GM19025 (cell line): ENCODE results near the gene CABLES2.

Experiments used
- ATAC-seq: cut with Tn5 transposase; IDR thresholded peaks from one replicate; pipeline ENCODE4 v1.9.1; 2021; ENCODE audit warnings: mild to moderate bottlenecking, low read depth, moderate library complexity; ENCODE audit not compliant: unreplicated experiment

Gene CABLES2

DNA sequence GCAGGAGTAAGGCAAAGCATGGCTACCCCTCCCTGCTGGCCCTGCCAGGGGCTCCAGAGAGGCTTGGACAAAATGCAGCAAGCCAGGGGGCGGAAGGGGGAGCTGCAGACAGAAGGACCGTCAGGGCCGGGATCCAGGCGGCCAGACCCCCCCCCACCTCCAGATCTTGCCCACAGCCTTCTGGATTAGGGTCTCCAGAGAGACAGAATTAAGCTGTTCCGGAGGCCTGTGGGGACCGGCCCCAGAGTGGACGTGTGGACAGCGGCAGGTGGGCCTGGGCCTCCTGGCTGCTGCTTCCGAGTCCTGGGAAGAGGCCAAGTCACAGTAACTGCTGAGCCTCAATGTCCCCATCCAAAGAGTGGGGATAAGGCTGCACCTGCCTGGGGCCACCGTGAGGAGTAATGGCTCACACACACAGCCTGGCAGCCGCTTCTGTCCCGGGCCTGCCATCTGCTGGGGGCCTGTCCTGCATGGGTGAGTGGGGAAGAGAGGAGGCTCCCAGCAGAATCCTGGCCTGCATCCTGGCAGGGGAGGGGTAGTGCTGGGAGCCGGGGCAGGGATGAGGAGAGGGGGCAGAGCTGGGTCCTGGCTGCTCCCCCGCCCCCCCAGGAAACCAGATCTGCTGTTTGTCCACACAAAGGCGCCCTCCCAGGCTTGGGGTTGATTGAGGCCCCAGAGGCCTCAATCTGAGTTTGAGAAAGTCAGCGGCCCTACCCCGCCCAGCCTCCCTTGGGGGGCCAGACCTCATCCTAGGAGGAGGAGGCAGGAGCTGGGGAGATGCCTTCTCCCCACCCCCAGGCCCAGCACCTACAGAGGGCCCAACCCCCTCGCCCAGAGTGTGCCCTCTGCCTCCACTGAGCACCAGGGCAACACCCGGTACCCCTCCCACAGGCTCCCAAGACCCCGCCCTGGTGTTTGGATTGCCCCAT lies 43.8 kb downstream of the CABLES2 start:
- ATAC-seq: no peak

GRCh38 chr20:62362590-62362940 lies 44.5 kb downstream of the CABLES2 start:
- ATAC-seq: no peak

GRCh38 chr20:62361799-62362589 lies 45.1 kb downstream of the CABLES2 start:
- no peak for ATAC-seq

DNA sequence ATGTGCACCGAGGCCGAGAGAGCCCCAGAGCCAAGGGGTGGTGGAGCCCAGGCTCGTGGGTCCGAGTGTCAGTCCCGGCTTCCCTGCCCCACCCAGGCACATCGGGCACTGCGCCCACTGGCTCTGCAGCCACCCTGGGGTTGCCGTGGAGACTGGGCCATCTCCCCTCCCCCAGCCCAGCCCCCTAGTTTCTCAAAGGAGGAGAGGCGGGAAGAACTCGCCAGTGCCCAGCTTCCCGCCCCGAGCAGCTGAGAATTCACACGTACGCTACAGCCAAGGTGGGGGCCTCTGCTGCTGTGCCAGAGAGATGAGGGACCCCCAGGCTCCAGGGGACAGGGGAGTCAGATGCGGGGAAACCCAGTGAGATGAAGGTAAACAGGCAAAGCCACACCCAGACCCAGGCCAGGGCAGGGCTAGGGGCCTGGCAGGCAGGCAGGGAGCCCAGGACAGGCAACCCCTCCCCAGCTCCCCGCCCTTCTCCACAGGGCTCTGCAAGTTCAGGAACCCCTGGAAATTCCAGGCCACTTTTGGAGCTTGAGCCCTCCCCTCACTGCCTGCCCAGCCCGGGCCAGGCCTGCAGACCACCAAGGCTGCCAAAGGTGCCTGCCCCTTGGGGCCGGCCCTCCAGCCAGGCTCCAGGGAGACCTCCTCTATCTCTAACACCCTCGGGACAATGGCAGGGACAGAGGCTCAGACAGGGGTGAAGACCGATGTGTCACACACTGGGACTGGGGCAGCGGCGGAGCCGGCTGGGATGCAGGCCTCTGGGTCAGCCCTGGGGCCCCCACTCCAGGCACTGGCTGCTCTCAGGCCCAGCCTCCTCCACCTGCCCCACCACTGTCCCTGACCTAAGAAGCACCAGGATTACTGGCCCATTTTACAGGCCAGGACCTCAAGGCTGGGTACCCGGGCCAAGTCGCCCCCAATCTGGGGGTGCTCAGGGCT lies 46.0 kb downstream of the CABLES2 start:
- ATAC-seq: no peak

- ATAC-seq: no peak
Measured at GRCh38 chr20:62359491-62360121, 47.5 kb downstream of the CABLES2 start.

GRCh38 chr20:62359043-62359490 lies 48.0 kb downstream of the CABLES2 start:
- no peak for ATAC-seq

GRCh38 chr20:62358171-62359042 lies 48.7 kb downstream of the CABLES2 start:
- no peak for ATAC-seq

- ATAC-seq: no peak
Measured at GRCh38 chr20:62357681-62358080, 49.4 kb downstream of the CABLES2 start.

- ATAC-seq: no peak
Measured at GRCh38 chr20:62357187-62357667, 49.9 kb downstream of the CABLES2 start.

GRCh38 chr20:62356589-62357186 lies 50.4 kb downstream of the CABLES2 start:
- ATAC-seq: no peak

- no peak for ATAC-seq
Measured at GRCh38 chr20:62355878-62356588, 51.1 kb downstream of the CABLES2 start.

- ATAC-seq: no peak
Measured at GRCh38 chr20:62355516-62355877, 51.6 kb downstream of the CABLES2 start.

DNA sequence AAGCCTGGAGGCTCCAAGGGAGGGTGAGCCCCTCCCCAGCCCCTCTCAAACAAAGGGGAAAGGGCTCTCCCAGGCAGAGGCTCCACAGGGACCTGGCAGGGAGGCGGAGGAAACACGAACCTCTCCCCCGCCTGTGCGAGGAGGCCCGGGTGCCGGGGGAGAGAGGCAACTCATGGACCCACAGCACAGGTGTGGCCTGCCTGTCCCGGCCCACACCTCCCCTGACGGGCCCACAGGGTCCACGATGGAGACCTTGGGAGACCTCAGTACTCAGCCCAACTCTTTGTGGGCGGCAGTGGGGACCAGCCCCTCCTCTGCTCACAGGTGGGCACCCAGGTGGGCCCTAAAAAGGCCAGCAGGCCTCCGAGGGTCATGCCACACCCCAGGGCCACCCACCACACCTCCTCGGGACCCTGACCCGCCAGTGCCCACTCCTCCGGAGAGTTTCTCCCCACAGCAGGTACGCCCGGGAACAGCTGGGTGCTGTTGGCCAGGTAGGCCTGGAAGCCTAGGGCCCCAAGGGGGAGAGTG lies 52.2 kb downstream of the CABLES2 start:
- ATAC-seq: no peak

GRCh38 chr20:62354031-62354808 lies 52.9 kb downstream of the CABLES2 start:
- ATAC-seq: no peak

DNA sequence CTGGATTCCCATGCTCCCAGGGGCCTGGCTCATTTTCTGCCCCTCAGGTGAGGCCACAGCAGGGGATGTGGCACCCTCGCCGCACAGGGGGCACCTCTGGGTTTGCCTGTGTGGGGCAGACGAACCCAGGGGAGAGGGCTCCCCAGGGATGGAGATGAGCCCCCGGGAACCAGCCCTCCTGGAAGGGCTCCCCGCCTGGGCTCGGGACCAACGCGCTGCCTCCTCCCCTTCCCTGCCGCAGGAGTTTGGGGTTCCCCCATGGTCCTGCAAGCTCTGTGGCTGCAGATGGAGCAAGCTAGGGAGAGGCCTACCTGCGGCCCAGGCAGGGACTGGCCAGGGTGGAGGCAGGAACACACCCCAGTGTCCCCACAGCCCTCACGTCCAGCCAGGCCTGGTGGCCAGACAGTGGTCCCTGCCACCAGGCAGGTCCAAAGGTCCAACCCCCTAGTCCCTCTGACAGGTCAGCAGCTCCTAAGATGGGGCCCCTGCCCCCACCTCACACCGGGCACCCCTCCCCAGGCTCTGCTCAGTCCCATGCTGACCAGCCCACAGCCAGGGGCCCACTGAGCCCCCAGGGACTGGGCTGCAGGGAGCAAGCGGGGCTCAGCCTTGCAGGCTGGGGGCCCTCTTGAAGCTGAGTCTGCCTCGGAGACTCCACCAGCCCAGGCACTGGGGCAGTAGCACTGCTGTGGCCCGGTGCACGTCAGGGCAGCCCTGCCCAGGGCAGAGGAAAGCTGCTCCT lies 53.6 kb downstream of the CABLES2 start:
- ATAC-seq: no peak
